ENCODE data around the gene BRPF1. TPM values are rescaled to one million over a fixed set of nuclear protein-coding genes. Genes with fewer than 3 reads are reported as not detected.
A peak's percentile ranks its signal among the peaks of the same experiment; 100 is the strongest.

The BRPF1 gene
- total RNA-seq, 1 donor from 2014 or later = 13.4 TPM

- no peak for DNase-seq (ENCODE audit: low read depth)
Measured at GRCh38 chr3:9703240-9703639, 28.3 kb upstream of the BRPF1 start.

GRCh38 chr3:9703736-9704346 is 27.7 kb upstream of the BRPF1 start, which contains the start of gene CPNE9:
TSS of gene CPNE9 (plus strand) at chr3:9703833. CDS start at chr3:9703997, 164 bp downstream.
- DNase-seq (ENCODE audit: low read depth) = no peak

DNA sequence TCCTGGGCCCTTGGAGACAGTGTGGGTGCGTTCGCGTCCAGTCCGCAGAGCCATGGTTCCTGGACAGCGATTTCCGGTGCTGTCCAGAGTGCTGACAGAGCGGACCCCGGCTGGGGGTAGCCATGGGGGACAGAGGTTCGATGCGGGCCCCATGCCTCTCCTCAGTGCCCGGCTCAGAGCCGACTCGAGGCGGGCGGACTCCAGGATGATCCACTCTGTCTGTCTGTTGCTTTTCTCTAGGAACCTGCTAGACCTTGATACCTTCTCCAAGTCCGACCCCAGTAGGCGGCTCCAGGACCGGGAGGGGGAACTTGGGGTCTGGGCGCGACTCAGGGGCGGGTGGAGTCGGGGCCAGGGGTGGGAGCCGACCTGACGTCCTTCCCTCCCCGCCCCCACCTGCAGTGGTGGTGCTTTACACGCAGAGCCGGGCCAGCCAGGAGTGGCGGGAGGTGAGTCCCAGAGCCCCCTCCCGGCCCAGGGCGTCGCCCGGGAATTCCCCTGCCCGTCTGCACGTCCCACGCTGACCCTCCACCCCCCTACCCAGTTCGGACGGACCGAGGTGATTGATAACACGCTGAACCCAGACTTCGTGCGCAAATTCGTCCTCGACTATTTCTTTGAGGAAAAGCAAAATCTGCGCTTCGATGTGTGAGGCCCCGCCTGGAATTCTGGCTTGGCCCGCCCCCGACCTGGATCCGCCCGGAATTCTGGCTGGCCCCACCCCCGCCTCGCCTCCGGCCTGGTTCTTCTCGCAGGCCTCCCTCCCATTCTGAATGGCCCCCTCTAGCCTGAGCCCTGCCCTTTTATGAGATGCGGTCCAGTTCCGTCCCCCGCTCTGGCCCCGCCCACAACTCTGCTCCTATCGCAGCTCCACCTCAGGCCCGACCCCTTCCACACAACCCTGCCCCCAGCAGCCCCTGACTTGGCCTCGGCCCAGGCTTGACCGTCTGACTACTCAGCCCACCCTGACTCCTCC is 26.9 kb upstream of the BRPF1 start:
- peak; percentile 40 for DNase-seq (ENCODE audit: low read depth)

GRCh38 chr3:9710174-9710739 is 21.3 kb upstream of the BRPF1 start:
- no peak for DNase-seq (ENCODE audit: low read depth)

DNA sequence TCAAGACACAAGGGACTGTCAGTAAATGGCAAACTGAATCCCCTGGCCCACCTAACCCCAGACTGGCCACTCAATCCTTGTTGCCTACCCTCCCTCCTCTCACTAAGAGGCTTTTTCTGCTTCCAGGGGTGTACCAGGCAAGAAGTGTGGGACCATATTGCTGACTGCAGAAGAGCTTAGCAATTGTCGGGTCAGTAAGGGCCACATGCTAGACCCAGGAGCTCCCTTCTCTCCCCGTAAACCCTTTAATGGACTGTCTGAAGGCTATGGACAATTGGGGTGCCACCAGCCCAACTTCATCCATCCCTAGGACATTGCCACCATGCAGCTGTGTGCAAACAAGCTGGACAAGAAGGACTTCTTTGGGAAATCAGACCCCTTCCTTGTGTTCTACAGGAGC is 19.1 kb upstream of the BRPF1 start:
- no peak for DNase-seq (ENCODE audit: low read depth)

- DNase-seq (ENCODE audit: low read depth) = no peak
Measured at GRCh38 chr3:9713142-9713541, 18.4 kb upstream of the BRPF1 start.

- no peak for DNase-seq (ENCODE audit: low read depth)
Measured at GRCh38 chr3:9715136-9715535, 16.4 kb upstream of the BRPF1 start.

- peak; percentile 87 for DNase-seq (ENCODE audit: low read depth)
Measured at GRCh38 chr3:9715764-9716437, 15.6 kb upstream of the BRPF1 start.

DNA sequence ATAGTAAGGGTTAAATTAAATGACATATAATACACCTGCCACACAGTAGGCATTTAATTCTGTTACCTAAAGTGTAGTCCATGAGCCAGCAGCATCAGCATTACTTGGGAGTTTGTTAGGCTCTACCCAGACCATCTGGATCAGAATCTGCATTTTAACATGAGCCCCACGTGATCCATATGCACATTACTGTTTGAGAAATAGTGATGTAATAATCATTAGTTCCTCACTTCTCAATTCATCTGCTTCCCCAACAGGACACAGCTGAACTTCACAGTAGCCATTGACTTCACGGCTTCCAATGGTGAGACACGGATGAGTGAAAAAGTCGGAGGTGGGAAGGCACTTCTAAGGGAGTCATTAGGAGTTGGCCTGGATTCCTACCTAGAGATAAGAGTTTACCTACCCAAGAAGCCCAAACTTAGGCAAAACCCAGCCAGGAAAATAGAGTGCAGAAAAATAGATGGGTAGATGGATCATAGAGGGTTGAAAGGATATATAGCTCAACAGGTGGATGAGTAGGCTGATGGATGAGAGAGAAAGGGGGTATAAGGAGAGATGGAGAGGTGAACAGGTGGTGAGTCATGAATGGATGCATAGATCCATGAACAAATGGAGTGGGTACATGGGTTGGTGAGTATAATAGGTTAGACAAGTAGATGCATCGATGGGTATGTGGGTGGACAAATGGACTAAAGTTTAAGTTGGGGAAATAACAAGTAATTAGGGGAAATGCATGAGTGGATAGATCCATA is 14.6 kb upstream of the BRPF1 start:
- DNase-seq (ENCODE audit: low read depth) = no peak

- no peak for DNase-seq (ENCODE audit: low read depth)
Measured at GRCh38 chr3:9717563-9717962, 14.0 kb upstream of the BRPF1 start.

- no peak for DNase-seq (ENCODE audit: low read depth)
Measured at GRCh38 chr3:9718118-9718517, 13.4 kb upstream of the BRPF1 start.

- DNase-seq (ENCODE audit: low read depth) = peak; percentile 56
Measured at GRCh38 chr3:9721015-9721699, 10.4 kb upstream of the BRPF1 start.

DNA sequence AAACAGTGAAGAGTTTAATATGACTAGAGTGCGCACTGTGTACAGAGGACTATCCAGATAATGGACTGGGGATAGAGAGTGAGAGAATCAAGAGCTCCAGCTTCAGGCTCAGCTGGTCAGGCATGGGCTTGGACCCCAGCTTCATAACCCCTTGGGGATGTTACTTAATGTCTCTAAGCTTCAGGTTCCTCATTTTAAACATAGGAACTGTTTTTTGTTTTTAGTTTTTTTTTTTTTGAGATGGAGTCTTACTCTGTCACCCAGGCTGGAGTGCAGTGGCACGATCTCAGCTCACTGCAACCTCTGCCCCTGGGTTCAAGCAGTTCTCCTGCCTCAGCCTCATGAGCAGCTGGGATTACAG is 9.9 kb upstream of the BRPF1 start:
- DNase-seq (ENCODE audit: low read depth) = no peak

DNA sequence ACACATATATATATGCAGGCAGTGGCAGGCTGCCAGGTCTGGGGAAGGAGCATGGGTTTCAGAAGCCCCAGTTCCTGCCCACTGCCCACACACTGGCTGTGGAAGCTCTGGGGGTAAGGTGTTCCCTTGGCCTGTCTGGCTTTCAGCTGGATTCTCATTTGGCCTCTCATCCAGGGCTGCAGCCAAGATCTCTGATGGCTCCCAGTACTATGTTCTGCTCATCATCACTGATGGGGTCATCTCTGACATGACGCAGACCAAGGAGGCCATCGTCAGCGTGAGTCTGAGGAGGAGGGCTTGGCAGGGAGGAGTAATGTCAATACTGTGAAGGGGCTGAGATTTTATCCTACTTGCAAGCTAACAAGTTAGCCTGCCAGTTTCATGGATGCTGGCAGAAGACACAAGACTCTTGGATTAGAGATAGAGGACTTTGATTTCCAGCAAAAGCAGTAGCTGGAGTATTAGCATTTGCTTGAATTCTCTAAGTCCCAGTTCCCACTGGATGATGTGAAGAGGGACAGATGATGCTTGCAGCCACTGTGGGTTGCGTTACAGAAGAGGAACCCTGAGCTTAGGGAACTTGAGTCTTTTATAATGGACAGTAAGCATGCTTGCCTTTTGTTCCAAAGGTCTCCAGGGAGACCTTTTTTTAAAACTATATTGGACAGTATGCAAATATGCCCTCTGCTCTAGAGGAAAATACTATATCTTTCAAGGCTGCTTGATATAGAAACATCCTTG is 5.6 kb upstream of the BRPF1 start:
- no peak for DNase-seq (ENCODE audit: low read depth)

DNA sequence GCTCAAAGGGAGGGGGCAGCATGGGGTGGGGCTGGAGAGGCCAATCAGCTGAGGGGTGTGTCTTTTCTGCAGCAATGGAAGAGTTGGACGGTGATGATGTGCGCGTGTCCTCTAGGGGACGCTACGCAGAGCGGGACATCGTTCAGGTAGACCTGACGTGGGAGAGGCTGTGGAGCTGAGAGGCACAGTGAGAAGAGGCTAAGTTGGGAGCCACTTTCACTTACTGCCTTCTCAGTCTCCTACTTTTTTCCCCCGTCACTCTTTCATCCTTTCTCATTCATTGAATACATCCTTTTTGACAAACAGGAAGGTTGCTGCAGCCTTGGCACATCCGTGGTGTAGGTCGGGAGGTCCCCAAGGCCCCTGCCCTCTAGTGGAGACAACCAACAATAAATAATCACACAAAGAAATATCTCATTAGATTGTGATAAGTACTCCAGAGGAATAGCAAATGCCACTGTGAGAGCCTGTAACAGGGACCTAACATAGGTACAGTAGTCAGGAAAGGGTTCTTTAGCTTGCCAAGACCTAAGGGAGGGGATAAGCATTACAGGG is 4.4 kb upstream of the BRPF1 start:
- no peak for DNase-seq (ENCODE audit: low read depth)

GRCh38 chr3:9727743-9728142 is 3.8 kb upstream of the BRPF1 start:
- no peak for DNase-seq (ENCODE audit: low read depth)

DNA sequence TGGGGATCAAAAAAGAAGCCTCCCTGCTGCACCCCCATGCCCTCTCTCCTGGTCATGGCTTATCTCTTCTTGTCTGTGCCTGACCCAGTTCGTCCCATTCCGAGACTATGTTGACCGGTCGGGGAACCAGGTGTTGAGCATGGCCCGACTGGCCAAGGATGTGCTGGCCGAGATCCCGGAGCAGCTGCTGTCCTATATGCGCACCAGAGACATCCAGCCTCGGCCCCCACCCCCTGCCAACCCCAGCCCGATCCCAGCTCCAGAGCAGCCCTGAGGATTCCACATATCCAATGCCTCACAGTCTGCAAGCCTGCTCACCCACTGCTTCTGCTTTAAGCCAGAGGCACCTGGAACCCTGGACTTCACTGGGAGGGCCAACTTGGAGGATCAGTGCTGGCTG is 2.1 kb upstream of the BRPF1 start:
- no peak for DNase-seq (ENCODE audit: low read depth)

DNA sequence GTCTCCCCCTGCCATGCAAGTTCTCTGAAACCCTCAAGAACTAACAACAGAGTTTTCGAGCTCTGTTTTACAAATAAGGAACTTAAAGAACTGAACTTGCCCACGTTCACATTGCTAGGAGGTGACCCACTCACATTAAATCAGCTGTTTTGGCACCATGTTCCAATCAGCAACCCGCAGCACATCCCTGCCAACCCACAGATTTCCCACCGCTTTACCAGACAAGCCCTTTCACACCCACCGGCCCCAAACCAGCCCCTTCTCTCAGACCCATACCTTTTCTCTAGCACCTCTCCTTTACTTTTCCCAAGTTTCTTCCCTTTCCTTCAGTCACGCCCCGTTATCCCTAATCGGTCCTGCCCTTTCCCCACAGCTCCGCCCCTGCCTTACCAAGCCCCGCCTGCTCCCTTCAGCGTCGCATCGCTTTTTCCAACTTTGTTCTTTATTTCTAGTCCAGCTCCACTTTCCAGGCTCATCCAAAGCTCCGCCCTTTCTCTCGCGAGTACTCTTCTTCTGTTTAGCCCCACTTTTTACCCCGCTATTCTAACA is 804 bp upstream of the BRPF1 start:
- DNase-seq (ENCODE audit: low read depth) = no peak

Data from myocyte (in vitro differentiated cells).